Activated T-helper 2 cell treated with anti-CD3 and anti-CD28 coated beads, Interferon-gamma antibody, Interleukin-2, Interleukin-4, amounts not matched to agents 10 μg/mL and 5 μg/mL and 100 μg/mL, durations not matched to agents 14 hours and 24 hours and 36 hours (primary cell): ENCODE results near the gene DENND1A. TPM values are rescaled to one million over a fixed set of nuclear protein-coding genes. Genes with fewer than 3 reads are reported as not detected.
"Not testable (repeated sequence)": the region's sequence is repeated elsewhere in the genome, so short reads cannot be mapped to it uniquely, and the experiment has no call there.

ENCODE experiments used
- DNase-seq: peaks from one replicate; pipeline ENCODE4 v3.0.0; 2021; ENCODE audit warnings: low spot score
- H3K27ac Mint-ChIP-seq: one replicate; pipeline ENCODE4 v1.8.0; 2021; ENCODE audit warnings: mixed read lengths
- H3K27me3 Mint-ChIP-seq: one replicate; pipeline ENCODE4 v1.8.0; 2021; ENCODE audit warnings: low read depth, mixed read lengths
- H3K36me3 Mint-ChIP-seq: one replicate; pipeline ENCODE4 v1.8.0; 2021; ENCODE audit warnings: low read depth, mixed read lengths
- H3K4me1 Mint-ChIP-seq: one replicate; pipeline ENCODE4 v1.8.0; 2021; ENCODE audit warnings: low read depth, mixed read lengths
- H3K4me3 Mint-ChIP-seq: one replicate; pipeline ENCODE4 v1.8.0; 2021; ENCODE audit warnings: low read depth, mild to moderate bottlenecking, moderate library complexity, mixed read lengths
- H3K9me3 Mint-ChIP-seq: one replicate; pipeline ENCODE4 v1.8.0; 2021; ENCODE audit warnings: mixed read lengths
- intact Hi-C: fragments of 100-400 bp; cut with micrococcal nuclease; formaldehyde crosslinking; loops from one replicate; pipeline ENCODE4 v1.15.1; 2023
- total RNA-seq: library from RNA; stranded (reverse); gene quantifications from 2 replicates; pipeline ENCODE4 v1.2.3, GENCODE V29; 2022

DENND1A gene
- total RNA-seq, 1 donor from 2014 or later = 20.0 TPM

GRCh38 chr9:123728571-123728970 is 201.4 kb downstream of the DENND1A start:
- H3K4me3 Mint-ChIP-seq, H3K27ac Mint-ChIP-seq, H3K36me3 Mint-ChIP-seq, intact Hi-C loops, H3K27me3 Mint-ChIP-seq, H3K9me3 Mint-ChIP-seq, H3K4me1 Mint-ChIP-seq, DNase-seq: not testable (repeated sequence)

- DNase-seq = no peak
- Mint-ChIP-seq H3K9me3 (peaks cover 16% of the 10 kb centered on the region), H3K4me1 (no peaks in the 10 kb centered on the region), H3K27me3 (no peaks in the 10 kb centered on the region), H3K4me3 (no peak overlapping the region), H3K27ac (no peak overlapping the region), H3K36me3 (peaks cover 3% of the 10 kb centered on the region)
- intact Hi-C loops = no loop called here
Observed at GRCh38 chr9:123727332-123727731, 202.6 kb downstream of the DENND1A start.

GRCh38 chr9:123725389-123725788 is 204.5 kb downstream of the DENND1A start:
- Mint-ChIP-seq H3K27ac (no peak overlapping the region), H3K4me3 (no peak overlapping the region), H3K27me3 (no peaks in the 10 kb centered on the region), H3K36me3 (peaks cover 8% of the 10 kb centered on the region), H3K9me3 (peaks cover 31% of the 10 kb centered on the region), H3K4me1 (no peaks in the 10 kb centered on the region)
- intact Hi-C loops = no loop called here
- no peak for DNase-seq

GRCh38 chr9:123724211-123724796 is 205.6 kb downstream of the DENND1A start:
- Mint-ChIP-seq H3K4me1 (no peaks in the 10 kb centered on the region), H3K9me3 (peaks cover 37% of the 10 kb centered on the region), H3K27ac (no peak overlapping the region), H3K4me3 (no peak overlapping the region), H3K36me3 (peaks cover 8% of the 10 kb centered on the region), H3K27me3 (no peaks in the 10 kb centered on the region)
- DNase-seq = no peak
- intact Hi-C loops = no loop called here

GRCh38 chr9:123723135-123723875 is 206.6 kb downstream of the DENND1A start:
- Mint-ChIP-seq H3K27ac (no peak overlapping the region), H3K9me3 (peaks cover 37% of the 10 kb centered on the region), H3K4me3 (no peak overlapping the region), H3K27me3 (no peaks in the 10 kb centered on the region), H3K36me3 (peaks cover 8% of the 10 kb centered on the region), H3K4me1 (no peaks in the 10 kb centered on the region)
- DNase-seq = no peak
- intact Hi-C loops = no loop called here

GRCh38 chr9:123722378-123722777 is 207.5 kb downstream of the DENND1A start:
- no peak for DNase-seq
- intact Hi-C loops = no loop called here
- Mint-ChIP-seq H3K36me3 (peaks cover 8% of the 10 kb centered on the region), H3K27me3 (no peaks in the 10 kb centered on the region), H3K4me3 (no peak overlapping the region), H3K9me3 (peaks cover 37% of the 10 kb centered on the region), H3K4me1 (no peaks in the 10 kb centered on the region), H3K27ac (no peak overlapping the region)

GRCh38 chr9:123718188-123718587 is 211.7 kb downstream of the DENND1A start:
- no peaks in the 10 kb centered on the region for H3K27me3 Mint-ChIP-seq
- H3K4me1 Mint-ChIP-seq = no peaks in the 10 kb centered on the region
- intact Hi-C loops = no loop called here
- DNase-seq = no peak
- peaks cover 5% of the 10 kb centered on the region for H3K36me3 Mint-ChIP-seq
- H3K4me3 Mint-ChIP-seq = no peak overlapping the region
- no peak overlapping the region for H3K27ac Mint-ChIP-seq
- peaks cover 29% of the 10 kb centered on the region for H3K9me3 Mint-ChIP-seq

- DNase-seq = no peak
- Mint-ChIP-seq H3K4me1 (no peaks in the 10 kb centered on the region), H3K4me3 (no peak overlapping the region), H3K27ac (no peak overlapping the region), H3K27me3 (no peaks in the 10 kb centered on the region), H3K9me3 (peaks cover 24% of the 10 kb centered on the region), H3K36me3 (peaks cover 5% of the 10 kb centered on the region)
- intact Hi-C loops = no loop called here
Observed at GRCh38 chr9:123717581-123718175, 212.2 kb downstream of the DENND1A start.

GRCh38 chr9:123716339-123716945 is 213.5 kb downstream of the DENND1A start:
- Mint-ChIP-seq H3K27ac (no peak overlapping the region), H3K36me3 (no peaks in the 10 kb centered on the region), H3K4me1 (no peaks in the 10 kb centered on the region), H3K9me3 (peaks cover 12% of the 10 kb centered on the region), H3K4me3 (no peak overlapping the region), H3K27me3 (no peaks in the 10 kb centered on the region)
- DNase-seq = no peak
- intact Hi-C loops = no loop called here

GRCh38 chr9:123715258-123715657 is 214.7 kb downstream of the DENND1A start:
- DNase-seq = no peak
- H3K36me3 Mint-ChIP-seq = no peaks in the 10 kb centered on the region
- H3K9me3 Mint-ChIP-seq = peaks cover 6% of the 10 kb centered on the region
- no peak overlapping the region for H3K4me3 Mint-ChIP-seq
- H3K4me1 Mint-ChIP-seq = no peaks in the 10 kb centered on the region
- H3K27ac Mint-ChIP-seq = no peak overlapping the region
- H3K27me3 Mint-ChIP-seq = no peaks in the 10 kb centered on the region
- intact Hi-C loops = no loop called here

GRCh38 chr9:123713282-123713681 is 216.6 kb downstream of the DENND1A start:
- Mint-ChIP-seq H3K4me3 (no peak overlapping the region), H3K27ac (no peak overlapping the region), H3K9me3 (no peaks in the 10 kb centered on the region), H3K27me3 (no peaks in the 10 kb centered on the region), H3K36me3 (no peaks in the 10 kb centered on the region), H3K4me1 (no peaks in the 10 kb centered on the region)
- DNase-seq = no peak
- intact Hi-C loops = no loop called here

- intact Hi-C loops = no loop called here
- H3K4me3 Mint-ChIP-seq = no peak overlapping the region
- no peaks in the 10 kb centered on the region for H3K36me3 Mint-ChIP-seq
- H3K4me1 Mint-ChIP-seq = no peaks in the 10 kb centered on the region
- no peaks in the 10 kb centered on the region for H3K27me3 Mint-ChIP-seq
- no peak overlapping the region for H3K27ac Mint-ChIP-seq
- no peak for DNase-seq
- no peaks in the 10 kb centered on the region for H3K9me3 Mint-ChIP-seq
Observed at GRCh38 chr9:123712399-123712798, 217.5 kb downstream of the DENND1A start.

GRCh38 chr9:123710299-123710698 is 219.6 kb downstream of the DENND1A start:
- Mint-ChIP-seq H3K9me3 (peaks cover 5% of the 10 kb centered on the region), H3K4me3 (no peak overlapping the region)

More at GRCh38 chr9:123710299-123710698, 219.6 kb downstream of the DENND1A start:
- Mint-ChIP-seq H3K27me3 (no peaks in the 10 kb centered on the region), H3K4me1 (no peaks in the 10 kb centered on the region), H3K27ac (no peak overlapping the region), H3K36me3 (no peaks in the 10 kb centered on the region)
- intact Hi-C loops = no loop called here
- DNase-seq = no peak
